Measurements from ENCODE around the gene SIGLECL1.

GRCh38 chr19:51285682-51286081 lies 34.8 kb downstream of the SIGLECL1 start:
- TF ChIP-seq CTCF (IDR thresholded peaks at IDR 0.05) (no peak), POLR2A (IDR thresholded peaks at IDR 0.05) (no peak)
